PC-3 (cell line): Measurements from ENCODE around the gene KCP. TPM values are rescaled to one million over a fixed set of nuclear protein-coding genes. Genes with fewer than 3 reads are reported as not detected.

Experiments used
- ATAC-seq: fragments of 200-7000 bp; cut with Tn5 transposase; 2 replicates; pipeline ENCODE4 v1.9.1; 2020; ENCODE audit warnings: mild to moderate bottlenecking, moderate library complexity
- BruUV-seq: library from RNA; stranded (reverse); fragments of 400-500 nt; replicated peaks from 2 replicates; lab custom pipeline; 2021; lab: Mats Ljungman, UMichigan
- CTCF ChIA-PET: fragments of 300-600 bp; sonication (Branson Sonifier 250); formaldehyde crosslinking; loops from one replicate; lab custom pipeline; 2022; ENCODE audit warnings: antibody characterized with exemption; lab: Charles Lee
- POLR2A ChIA-PET: fragments of 300-600 bp; sonication (Branson Sonifier 250); formaldehyde crosslinking; loops from one replicate; lab custom pipeline; 2022; ENCODE audit warnings: antibody characterized with exemption; ENCODE audit not compliant: unreplicated experiment; lab: Charles Lee
- DNase-seq: peaks from one replicate; pipeline ENCODE4 v3.0.0-alpha.2; 2015
- H2AFZ ChIP-seq: fragments of 300-600 bp; sonication (generic); 2 replicates; pipeline ENCODE4 v1.6.0; 2016; ENCODE audit warnings: antibody characterized with exemption, low read length
- H3F3A ChIP-seq: fragments of 300-600 bp; sonication (generic); one replicate; pipeline ENCODE4 v1.6.0; 2017; ENCODE audit warnings: antibody characterized with exemption, low read length, control low read depth, mild to moderate bottlenecking; ENCODE audit not compliant: unreplicated experiment
- H3K27ac ChIP-seq: fragments of 300-600 bp; sonication (generic); 2 replicates; pipeline ENCODE4 v1.5.1; 2016; ENCODE audit warnings: mild to moderate bottlenecking, low read length
- H3K27me3 ChIP-seq: fragments of 300-600 bp; sonication (generic); 2 replicates; pipeline ENCODE4 v1.6.1; 2016; ENCODE audit warnings: low read length, mixed read lengths
- H3K36me3 ChIP-seq: fragments of 300-600 bp; sonication (generic); 2 replicates; pipeline ENCODE4 v1.6.1; 2016; ENCODE audit warnings: low read depth, mixed run types, low read length, mixed read lengths
- H3K4me1 ChIP-seq: fragments of 300-600 bp; sonication (generic); 2 replicates; pipeline ENCODE4 v1.5.1; 2016; ENCODE audit warnings: low read length; ENCODE audit not compliant: insufficient read depth
- H3K4me2 ChIP-seq: fragments of 300-600 bp; sonication (generic); 2 replicates; pipeline ENCODE4 v1.6.0; 2016; ENCODE audit warnings: low read length
- H3K4me3 ChIP-seq: fragments of 300-600 bp; sonication (generic); 2 replicates; pipeline ENCODE4 v1.5.1; 2016; ENCODE audit warnings: mild to moderate bottlenecking, low read length, mixed read lengths
- H3K79me2 ChIP-seq: fragments of 300-600 bp; sonication (generic); 2 replicates; pipeline ENCODE4 v1.6.1; 2017; ENCODE audit warnings: low read length, mixed read lengths
- H3K9ac ChIP-seq: fragments of 300-600 bp; sonication (generic); 2 replicates; pipeline ENCODE4 v1.6.0; 2016; ENCODE audit warnings: mild to moderate bottlenecking, low read length
- H3K9me2 ChIP-seq: fragments of 300-600 bp; sonication (generic); replicated peaks from 2 replicates; pipeline ENCODE4 v1.6.1; 2016; ENCODE audit warnings: mixed run types, low read length, mixed read lengths
- H3K9me3 ChIP-seq: fragments of 300-600 bp; sonication (generic); 2 replicates; pipeline ENCODE4 v1.6.1; 2016; ENCODE audit warnings: low read length, mixed read lengths
- H4K20me1 ChIP-seq: fragments of 300-600 bp; sonication (generic); 2 replicates; pipeline ENCODE4 v1.6.1; 2016; ENCODE audit warnings: low read length, mixed read lengths
- CTCF ChIP-seq: fragments of 300-600 bp; sonication (generic); conservative IDR thresholded peaks from 2 replicates; pipeline ENCODE4 v1.5.1; 2017; ENCODE audit warnings: antibody characterized with exemption, low read depth, mild to moderate bottlenecking, low read length
- EZH2 ChIP-seq: fragments of 300-600 bp; sonication (generic); IDR thresholded peaks from one replicate; pipeline ENCODE4 v1.6.1; 2017; ENCODE audit warnings: antibody characterized with exemption, mild to moderate bottlenecking, low read length; ENCODE audit not compliant: unreplicated experiment
- EZH2phosphoT487 ChIP-seq: fragments of 300-600 bp; sonication (generic); IDR thresholded peaks from 2 replicates; pipeline ENCODE4 v1.6.1; 2018; ENCODE audit warnings: mild to moderate bottlenecking, antibody characterized with exemption, low read length, borderline replicate concordance
- intact Hi-C: fragments of 100-400 bp; cut with micrococcal nuclease; formaldehyde crosslinking; loops from 2 replicates; pipeline ENCODE4 v1.9.0; 2023
- total RNA-seq: library from RNA; depleted of rRNA; stranded (reverse); fragments of >200 nt; gene quantifications from 2 replicates; pipeline ENCODE4 v1.2.3, GENCODE V29; 2014

The KCP gene
- total RNA-seq, 1 experiment from 2014 or later, result 3.2 TPM

- ATAC-seq, result no peak
- Histone ChIP-seq H3K36me3 (no peaks in the 10 kb centered on the region), H3K4me1 (peaks cover 11% of the 10 kb centered on the region; the same call in 1 of the 2 replicates), H3K4me2 (no peak overlapping the region), H4K20me1 (no peaks in the 10 kb centered on the region), H3F3A (no peaks in the 10 kb centered on the region), H3K79me2 (no peaks in the 10 kb centered on the region), H3K9ac (no peak overlapping the region), H3K27me3 (no peaks in the 10 kb centered on the region), H3K27ac (no peak overlapping the region), H3K9me2 (no peaks in the 10 kb centered on the region), H2AFZ (no peak overlapping the region), H3K4me3 (no peak overlapping the region), H3K9me3 (no peaks in the 10 kb centered on the region)
- ChIA-PET POLR2A (no interaction called here), CTCF (interaction anchor here (0.7 kb wide), 1 partner anchor 926 kb away, joined by 7 read pairs; no protein-coding TSS in a partner anchor)
- BruUV-seq, result no TSS peak
- DNase-seq, result no peak
- TF ChIP-seq EZH2phosphoT487 (no peak), EZH2 (no peak), CTCF (no peak)
- intact Hi-C loops, result no loop called here
Measured at GRCh38 chr7:128899392-128899791, 11.1 kb downstream of the KCP start.

- Histone ChIP-seq H3K79me2 (no peaks in the 10 kb centered on the region), H3K4me2 (no peak overlapping the region), H3K4me1 (peaks cover 23% of the 10 kb centered on the region), H3K9ac (no peak overlapping the region), H2AFZ (no peak overlapping the region), H3K4me3 (no peak overlapping the region), H3K36me3 (no peaks in the 10 kb centered on the region), H3K9me2 (no peaks in the 10 kb centered on the region), H3K27ac (no peak overlapping the region), H3K27me3 (no peaks in the 10 kb centered on the region), H3F3A (no peaks in the 10 kb centered on the region), H3K9me3 (no peaks in the 10 kb centered on the region), H4K20me1 (no peaks in the 10 kb centered on the region)
- ATAC-seq, result no peak
- ChIA-PET POLR2A (no interaction called here), CTCF (no interaction called here)
- intact Hi-C loops, result no loop called here
- no peak for DNase-seq
- no TSS peak for BruUV-seq
- TF ChIP-seq EZH2 (no peak), CTCF (no peak), EZH2phosphoT487 (no peak)
Measured at GRCh38 chr7:128895320-128895719, 15.2 kb downstream of the KCP start.

GRCh38 chr7:128894101-128894440 lies 16.4 kb downstream of the KCP start:
- H3K9me2 ChIP-seq, result no peaks in the 10 kb centered on the region
- H3K27me3 ChIP-seq, result no peaks in the 10 kb centered on the region
- BruUV-seq, result no TSS peak
- POLR2A ChIA-PET, result no interaction called here
- no peaks in the 10 kb centered on the region for H3K36me3 ChIP-seq
- DNase-seq (no peak), ATAC-seq (no peak)
- no peaks in the 10 kb centered on the region for H3F3A ChIP-seq
- no peak overlapping the region for H2AFZ ChIP-seq
- peaks cover 30% of the 10 kb centered on the region for H3K4me1 ChIP-seq
- H3K27ac ChIP-seq, result no peak overlapping the region
- H3K4me3 ChIP-seq, result no peak overlapping the region
- no peaks in the 10 kb centered on the region for H4K20me1 ChIP-seq
- no peak overlapping the region for H3K9ac ChIP-seq
- no peak overlapping the region for H3K4me2 ChIP-seq
- TF ChIP-seq EZH2phosphoT487, result no peak
- no peak for TF ChIP-seq EZH2
- TF ChIP-seq CTCF, result no peak
- CTCF ChIA-PET, result no interaction called here
- no peaks in the 10 kb centered on the region for H3K9me3 ChIP-seq
- no peaks in the 10 kb centered on the region for H3K79me2 ChIP-seq
- intact Hi-C loops, result no loop called here
